ENCODE data around the gene RTN4IP1.

Gene RTN4IP1

DNA sequence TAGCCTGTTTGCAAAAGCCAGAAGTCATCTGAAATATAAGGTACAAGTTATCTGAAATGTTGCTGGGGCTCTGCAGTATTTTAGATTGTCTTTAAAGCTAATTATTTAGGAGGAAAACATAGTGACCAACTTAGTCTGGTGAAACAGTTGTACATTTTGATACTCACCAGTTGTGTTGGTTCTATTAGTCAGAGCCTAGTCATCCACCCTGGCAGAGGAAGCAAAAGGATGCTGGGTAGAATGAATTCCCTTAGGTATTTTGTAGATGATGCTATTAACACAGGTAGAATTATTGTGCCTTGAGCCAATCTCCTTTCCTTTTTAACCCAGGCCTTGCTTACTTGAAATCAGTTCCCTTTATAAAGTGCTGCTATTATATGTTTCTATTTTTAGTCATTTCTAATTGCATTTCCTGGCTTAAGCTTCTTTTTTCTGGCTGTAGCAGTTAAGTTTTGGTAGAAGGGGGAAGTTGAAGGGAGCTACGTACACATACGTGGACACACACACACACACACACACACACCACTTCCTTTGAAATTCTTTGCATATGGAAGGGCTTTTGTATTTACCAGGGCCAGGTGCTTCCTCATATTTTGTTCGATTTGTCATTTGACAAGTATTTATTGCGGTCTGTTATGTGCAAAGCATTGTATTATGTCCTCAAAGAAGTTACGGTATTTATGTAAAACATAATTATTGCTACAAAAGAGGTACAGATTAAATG, 82.4 kb downstream of the RTN4IP1 start:
- peak; percentile 45 for DNase-seq (ENCODE audit: low spot score)

- no peak for DNase-seq (ENCODE audit: low spot score)
Observed at GRCh38 chr6:106546261-106546690, 83.0 kb downstream of the RTN4IP1 start.

DNA sequence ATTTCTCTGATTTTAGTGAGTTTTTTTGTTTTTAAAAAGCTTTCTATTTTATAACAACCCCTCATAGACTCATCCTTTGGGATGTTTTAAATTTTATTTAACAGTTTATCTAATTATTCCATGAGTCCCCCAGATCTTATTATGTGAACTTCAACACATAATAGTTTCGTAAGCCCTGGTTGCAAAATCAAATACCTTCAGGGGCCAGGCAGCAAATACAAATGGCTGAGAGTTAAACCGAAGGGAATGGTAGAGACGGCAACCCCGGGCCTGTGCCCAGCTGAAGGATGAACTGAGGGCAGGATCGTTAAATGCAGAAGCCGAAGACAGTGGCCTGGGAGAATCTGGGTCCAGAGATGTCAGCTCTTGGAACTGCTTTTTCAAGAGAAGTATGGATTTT, 88.4 kb downstream of the RTN4IP1 start:
- no peak for DNase-seq (ENCODE audit: low spot score)

GRCh38 chr6:106540432-106540831, 88.9 kb downstream of the RTN4IP1 start:
- DNase-seq (ENCODE audit: low spot score) = no peak

GRCh38 chr6:106539936-106540335, 89.4 kb downstream of the RTN4IP1 start:
- no peak for DNase-seq (ENCODE audit: low spot score)

DNA sequence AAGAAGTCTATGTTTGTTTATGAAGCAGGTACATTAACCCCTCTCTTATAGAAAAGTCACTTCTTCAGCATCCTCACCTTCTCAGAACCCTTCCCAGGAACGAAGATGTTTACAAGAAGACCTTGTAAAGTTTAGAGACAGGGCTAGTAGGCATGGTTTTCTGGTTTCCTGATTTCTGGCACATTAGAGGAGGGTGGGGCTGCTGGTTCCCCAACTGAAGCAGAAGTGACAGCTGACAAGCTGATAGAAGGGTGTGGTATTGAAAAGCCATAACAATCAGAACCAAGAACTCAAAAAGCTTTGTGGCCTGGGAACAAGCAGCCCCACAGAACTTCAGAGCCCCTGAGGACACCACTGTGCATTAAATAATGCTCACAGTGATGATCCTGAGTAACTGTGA, 91.2 kb downstream of the RTN4IP1 start:
- DNase-seq (ENCODE audit: low spot score) = no peak

GRCh38 chr6:106537662-106538061, 91.6 kb downstream of the RTN4IP1 start:
- DNase-seq (ENCODE audit: low spot score) = no peak

GRCh38 chr6:106536851-106537250, 92.4 kb downstream of the RTN4IP1 start:
- DNase-seq (ENCODE audit: low spot score) = no peak

DNA sequence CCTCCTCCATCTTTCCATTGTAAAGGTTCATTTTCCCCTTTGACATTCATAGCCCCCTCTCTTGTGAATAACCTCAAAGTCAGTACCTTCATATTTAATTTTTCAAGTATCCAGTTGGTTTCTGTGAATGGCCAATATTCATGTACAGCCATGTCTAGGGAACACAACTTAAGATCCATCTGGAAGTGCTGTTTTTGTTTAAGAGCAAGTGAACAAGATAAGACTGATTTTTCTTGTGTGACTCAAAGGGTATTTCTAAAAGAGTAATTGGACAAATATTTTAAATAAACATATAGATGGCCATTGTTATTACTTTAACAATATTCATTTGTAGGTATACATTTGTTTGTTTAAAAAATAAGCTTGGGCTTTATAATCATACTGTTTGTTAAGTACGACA, 92.9 kb downstream of the RTN4IP1 start:
- no peak for DNase-seq (ENCODE audit: low spot score)

DNA sequence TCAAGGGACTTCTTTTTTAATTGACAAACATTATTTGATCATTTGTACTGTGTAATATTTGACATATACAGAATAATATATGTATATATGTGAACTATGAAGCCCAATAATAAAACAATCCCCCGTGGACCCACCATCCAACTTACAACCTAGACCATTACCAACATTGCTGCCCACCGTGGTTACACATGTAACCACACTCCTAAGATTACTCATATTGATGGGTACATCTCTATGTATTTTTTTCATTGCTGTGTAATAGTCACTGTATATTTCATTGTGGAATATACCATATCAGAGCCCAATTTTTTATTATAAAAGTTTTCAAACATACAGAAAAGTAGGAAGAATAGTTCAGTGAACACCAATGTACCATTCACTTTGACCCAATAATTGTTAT, 94.3 kb downstream of the RTN4IP1 start:
- no peak for DNase-seq (ENCODE audit: low spot score)

DNA sequence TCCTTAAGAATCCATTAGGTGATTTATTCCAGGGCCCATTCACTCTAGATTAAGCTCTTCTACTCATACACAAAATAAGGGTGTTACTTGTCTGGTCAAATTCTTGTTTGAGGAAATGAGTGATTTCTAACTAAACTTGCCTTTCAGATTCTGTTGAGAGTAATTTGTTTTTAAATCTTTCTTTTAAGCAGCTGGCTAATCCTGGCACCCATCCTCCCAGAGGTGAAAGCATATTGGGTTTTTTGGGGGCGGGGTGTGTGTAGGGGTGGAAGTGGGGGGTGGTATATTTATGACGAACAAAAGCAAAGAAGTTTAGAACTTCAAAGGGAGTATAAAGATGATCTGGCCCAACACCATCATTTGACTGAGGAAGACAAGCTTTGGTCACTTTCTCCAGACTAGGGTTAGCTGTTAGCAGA, 94.7 kb downstream of the RTN4IP1 start:
- no peak for DNase-seq (ENCODE audit: low spot score)

GRCh38 chr6:106534004-106534403, 95.3 kb downstream of the RTN4IP1 start:
- DNase-seq (ENCODE audit: low spot score) = no peak

- DNase-seq (ENCODE audit: low spot score) = no peak
Observed at GRCh38 chr6:106533054-106533453, 96.2 kb downstream of the RTN4IP1 start.

GRCh38 chr6:106530502-106530901, 98.8 kb downstream of the RTN4IP1 start:
- DNase-seq (ENCODE audit: low spot score) = no peak

DNA sequence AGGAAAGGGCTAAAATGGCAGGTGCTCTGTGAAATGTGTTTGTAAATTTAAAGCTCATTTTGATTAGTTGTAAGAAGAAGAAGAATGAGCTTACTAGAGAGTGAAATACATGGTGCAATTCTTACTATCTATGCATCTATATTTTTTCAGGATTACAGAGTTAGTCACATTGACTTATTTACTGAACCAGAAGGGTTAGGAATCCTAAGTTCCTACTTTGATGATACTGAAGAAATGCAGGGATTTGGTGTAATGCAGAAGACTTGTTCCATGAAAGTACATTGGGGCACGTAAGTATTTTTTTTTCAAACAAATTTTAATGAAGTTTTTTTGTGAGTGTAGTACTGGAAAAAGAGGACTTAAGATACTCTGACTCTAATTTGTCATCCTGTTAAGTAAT, 99.3 kb downstream of the RTN4IP1 start:
- DNase-seq (ENCODE audit: low spot score) = no peak

- DNase-seq (ENCODE audit: low spot score) = no peak
Observed at GRCh38 chr6:106529438-106529837, 99.9 kb downstream of the RTN4IP1 start.

GRCh38 chr6:106528521-106528920, 100.8 kb downstream of the RTN4IP1 start:
- no peak for DNase-seq (ENCODE audit: low spot score)

- peak; percentile 78 for DNase-seq (ENCODE audit: low spot score)
Observed at GRCh38 chr6:106527979-106528378, 101.3 kb downstream of the RTN4IP1 start.

DNA sequence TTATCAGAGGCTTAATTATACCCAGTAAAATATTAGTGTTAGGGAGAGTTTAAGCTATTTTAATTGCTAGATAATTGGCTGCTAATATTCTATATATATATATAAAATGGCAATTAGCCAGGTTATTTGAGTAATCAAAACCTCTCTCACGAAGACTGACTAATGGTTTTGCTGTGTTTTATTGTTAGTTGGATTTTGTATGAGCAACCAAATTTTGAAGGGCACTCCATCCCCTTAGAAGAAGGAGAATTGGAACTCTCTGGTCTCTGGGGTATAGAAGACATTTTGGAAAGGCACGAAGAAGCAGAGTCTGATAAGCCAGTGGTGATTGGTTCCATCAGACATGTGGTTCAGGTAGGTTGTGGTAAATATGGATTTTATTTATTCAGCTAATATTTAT, 102.2 kb downstream of the RTN4IP1 start:
- DNase-seq (ENCODE audit: low spot score) = no peak

GRCh38 chr6:106525882-106526275, 103.4 kb downstream of the RTN4IP1 start:
- no peak for DNase-seq (ENCODE audit: low spot score)

DNA sequence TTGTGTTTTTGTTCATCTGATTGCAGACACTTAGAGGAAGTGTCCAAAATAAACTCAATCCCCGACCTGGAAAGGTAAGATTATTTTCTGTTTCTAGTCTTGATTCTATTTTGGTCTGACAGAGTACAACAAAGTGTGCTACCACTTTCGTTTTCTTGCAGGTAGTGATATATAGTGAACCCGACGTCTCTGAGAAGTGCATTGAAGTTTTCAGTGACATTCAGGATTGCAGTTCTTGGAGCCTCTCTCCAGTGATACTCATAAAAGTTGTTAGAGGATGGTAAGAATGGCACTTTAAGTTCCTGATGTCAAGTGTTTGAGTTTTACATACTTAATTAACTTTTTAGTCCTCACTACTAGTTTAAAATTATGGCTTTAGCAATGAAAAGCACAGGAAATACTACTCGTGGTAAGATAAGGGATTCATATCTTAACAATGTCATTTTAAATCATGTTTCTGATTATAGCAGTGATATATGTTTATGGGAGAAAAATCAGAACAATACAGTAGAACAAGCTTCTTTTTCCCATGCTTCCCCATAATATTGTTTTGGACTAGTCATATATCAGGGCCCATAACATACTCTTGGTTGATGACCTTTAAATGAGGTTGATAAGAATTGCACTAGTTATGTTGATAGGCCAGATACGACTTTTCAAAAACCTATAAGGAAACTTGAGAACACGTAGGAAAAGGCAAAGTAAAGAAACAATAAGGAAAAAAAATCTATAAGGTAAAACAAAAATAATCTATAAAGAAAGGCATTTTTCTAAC, 104.0 kb downstream of the RTN4IP1 start:
- peak; percentile 49 for DNase-seq (ENCODE audit: low spot score)

DNA sequence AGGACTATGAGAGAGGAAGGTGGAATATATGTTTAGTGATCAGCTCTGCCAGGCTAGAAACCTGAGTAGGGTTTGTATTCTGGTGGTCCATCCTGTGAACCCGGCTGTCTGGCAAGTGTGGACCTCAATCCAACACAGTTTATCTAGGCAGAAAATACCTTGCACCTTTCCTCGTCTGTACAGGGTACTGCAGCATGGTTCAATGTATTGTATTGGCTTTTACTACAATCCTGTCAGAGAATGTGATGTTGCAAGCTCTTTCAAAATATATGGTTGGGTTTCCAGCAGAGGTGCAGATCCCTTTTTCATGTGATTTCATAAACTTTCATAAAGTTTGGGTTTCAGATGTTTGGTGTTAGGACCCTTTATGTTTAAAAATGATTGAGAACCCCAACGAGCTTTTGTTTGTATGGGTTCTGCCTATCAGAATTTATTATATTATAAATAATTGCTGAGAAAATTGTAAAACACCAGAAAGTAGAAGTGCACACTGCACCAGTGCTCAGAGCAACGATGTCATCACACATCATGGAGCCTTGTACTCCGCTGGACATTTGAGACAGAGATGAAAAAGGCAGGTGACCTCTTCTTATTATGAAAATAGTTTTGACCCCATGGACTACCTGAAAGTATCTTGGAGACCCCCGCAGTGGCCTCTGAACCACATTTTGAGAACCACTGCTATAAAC, 106.6 kb downstream of the RTN4IP1 start:
- no peak for DNase-seq (ENCODE audit: low spot score)
